IMR-90 (cell line): ENCODE measurements around the gene GRM8. TPM values are rescaled to one million over a fixed set of nuclear protein-coding genes. Genes with fewer than 3 reads are reported as not detected.

Source experiments
- ATAC-seq: fragments of 200-7000 bp; cut with Tn5 transposase; 2 replicates; pipeline ENCODE4 v1.9.1; 2020; ENCODE audit warnings: low read depth, mild to moderate bottlenecking, moderate library complexity
- BruUV-seq: library from RNA; stranded (reverse); fragments of 400-500 nt; replicated peaks from 2 replicates; lab custom pipeline; 2021; lab: Mats Ljungman, UMichigan
- CTCF ChIA-PET: fragments of 300-600 bp; formaldehyde crosslinking; extraction: SDS; loops from one replicate; lab custom pipeline; 2021; ENCODE audit warnings: antibody characterized with exemption; lab: Yijun Ruan, JAX
- POLR2A ChIA-PET: fragments of 300-600 bp; sonication (Branson Sonifier 250); formaldehyde crosslinking; loops from one replicate; lab custom pipeline; 2022; ENCODE audit warnings: antibody characterized with exemption; ENCODE audit not compliant: unreplicated experiment; lab: Charles Lee
- DNase-seq: peaks from one replicate; pipeline ENCODE4 v3.0.0; 2013
- H2AFZ ChIP-seq: replicated peaks from 2 replicates; pipeline ENCODE3; 2013; ENCODE audit warnings: low read length, mild to moderate bottlenecking; ENCODE audit not compliant: poor library complexity
- H2AK5ac ChIP-seq: 2 replicates; pipeline ENCODE4 v1.6.1; 2013; ENCODE audit warnings: low read depth, low read length, inconsistent platforms
- H2AK9ac ChIP-seq: replicated peaks from 2 replicates; pipeline ENCODE3; 2013; ENCODE audit warnings: mild to moderate bottlenecking, low read depth, low read length, moderate library complexity; ENCODE audit not compliant: poor library complexity
- H2BK120ac ChIP-seq: 2 replicates; pipeline ENCODE4 v1.6.1; 2013; ENCODE audit warnings: low read depth, low read length, inconsistent platforms
- H2BK15ac ChIP-seq: 3 replicates; pipeline ENCODE4 v1.6.1; 2013; ENCODE audit warnings: low read depth, low read length, inconsistent platforms
- H2BK20ac ChIP-seq: 2 replicates; pipeline ENCODE4 v1.6.1; 2013; ENCODE audit warnings: low read depth, mild to moderate bottlenecking, inconsistent platforms, low read length, moderate library complexity
- H2BK5ac ChIP-seq: 2 replicates; pipeline ENCODE4 v1.6.1; 2013; ENCODE audit warnings: mild to moderate bottlenecking, low read depth, low read length, inconsistent platforms; ENCODE audit not compliant: poor library complexity, severe bottlenecking
- H3K14ac ChIP-seq: replicated peaks from 2 replicates; pipeline ENCODE4 v1.6.1; 2013; ENCODE audit warnings: low read depth, low read length, inconsistent platforms
- H3K18ac ChIP-seq: 2 replicates; pipeline ENCODE4 v1.6.1; 2013; ENCODE audit warnings: low read depth, low read length, control low read depth
- H3K23ac ChIP-seq: 2 replicates; pipeline ENCODE4 v1.6.1; 2013; ENCODE audit warnings: low read depth, low read length, inconsistent platforms
- H3K27ac ChIP-seq: 2 replicates; pipeline ENCODE4 v1.5.1; 2013; ENCODE audit warnings: mild to moderate bottlenecking, control low read depth, low read length; ENCODE audit not compliant: insufficient read depth
- H3K27me3 ChIP-seq: 2 replicates; pipeline ENCODE4 v1.6.1; 2013; ENCODE audit warnings: low read length; ENCODE audit not compliant: control insufficient read depth, insufficient read depth
- H3K36me3 ChIP-seq: 2 replicates; pipeline ENCODE4 v1.6.1; 2013; ENCODE audit warnings: low read length, mixed read lengths; ENCODE audit not compliant: control insufficient read depth, insufficient read depth
- H3K4ac ChIP-seq: 2 replicates; pipeline ENCODE4 v1.6.1; 2013; ENCODE audit warnings: low read depth, low read length, inconsistent platforms
- H3K4me1 ChIP-seq: 2 replicates; pipeline ENCODE4 v1.6.1; 2013; ENCODE audit warnings: low read length, mixed read lengths; ENCODE audit not compliant: control insufficient read depth, insufficient read depth
- H3K4me2 ChIP-seq: 2 replicates; pipeline ENCODE4 v1.6.1; 2013; ENCODE audit warnings: low read depth, mild to moderate bottlenecking, control low read depth, low read length, moderate library complexity
- H3K4me3 ChIP-seq: 2 replicates; pipeline ENCODE4 v1.5.1; 2013; ENCODE audit warnings: low read depth, mild to moderate bottlenecking, control low read depth, low read length, moderate library complexity; ENCODE audit not compliant: insufficient read depth
- H3K56ac ChIP-seq: 2 replicates; pipeline ENCODE4 v1.6.1; 2013; ENCODE audit warnings: low read length, inconsistent platforms; ENCODE audit not compliant: insufficient read depth; ENCODE audit errors: extremely low read depth
- H3K79me1 ChIP-seq, 2 experiments: 2 replicates each; pipeline ENCODE4 v1.6.1; 2013; ENCODE audit warnings: low read length in 2 of 2, inconsistent platforms in 1 of 2, low read depth in 1 of 2
- H3K9ac ChIP-seq: 2 replicates; pipeline ENCODE4 v1.6.1; 2013; ENCODE audit warnings: low read depth, low read length, control low read depth
- H3K9me1 ChIP-seq: 2 replicates; pipeline ENCODE4 v1.6.1; 2013; ENCODE audit warnings: low read length, inconsistent platforms; ENCODE audit not compliant: insufficient read depth
- H3K9me3 ChIP-seq: 2 replicates; pipeline ENCODE4 v1.6.1; 2013; ENCODE audit warnings: low read length; ENCODE audit not compliant: control insufficient read depth, insufficient read depth
- H4K20me1 ChIP-seq: 2 replicates; pipeline ENCODE4 v1.6.1; 2013; ENCODE audit warnings: low read length, inconsistent platforms; ENCODE audit not compliant: insufficient read depth
- H4K5ac ChIP-seq: 2 replicates; pipeline ENCODE4 v1.6.1; 2013; ENCODE audit warnings: mild to moderate bottlenecking, low read depth, low read length, control low read depth
- H4K8ac ChIP-seq, 2 experiments: 2 replicates each; pipeline ENCODE4 v1.6.1; 2013; ENCODE audit warnings: low read depth in 2 of 2, low read length in 2 of 2, control low read depth in 1 of 2, inconsistent platforms in 1 of 2
- H4K91ac ChIP-seq: 2 replicates; pipeline ENCODE4 v1.6.1; 2013; ENCODE audit warnings: low read depth, low read length, inconsistent platforms; ENCODE audit not compliant: insufficient read depth
- BHLHE40 ChIP-seq: fragments of 150-350 bp; IDR thresholded peaks from 2 replicates; pipeline ENCODE4 v1.6.1; 2016; ENCODE audit warnings: mild to moderate bottlenecking, low read depth, low read length
- CEBPB ChIP-seq: IDR thresholded peaks from 2 replicates; pipeline ENCODE4 v1.6.1; 2012; ENCODE audit warnings: low read depth, low read length, improper control_type of control experiment
- CHD1 ChIP-seq: IDR thresholded peaks from 2 replicates; pipeline ENCODE4 v1.6.1; 2012; ENCODE audit warnings: low read depth, low read length, improper control_type of control experiment
- ELK1 ChIP-seq: fragments of 150-350 bp; IDR thresholded peaks from 2 replicates; pipeline ENCODE4 v1.6.1; 2016; ENCODE audit warnings: low read depth, mild to moderate bottlenecking, low read length, moderate library complexity, borderline replicate concordance
- FOS ChIP-seq: fragments of 150-350 bp; IDR thresholded peaks from 2 replicates; pipeline ENCODE4 v1.6.1; 2016; ENCODE audit warnings: low read depth, low read length
- MAFK ChIP-seq: IDR thresholded peaks from 2 replicates; pipeline ENCODE4 v1.6.1; 2012; ENCODE audit warnings: low read depth, low read length, improper control_type of control experiment
- MAZ ChIP-seq: IDR thresholded peaks from 2 replicates; pipeline ENCODE4 v1.6.1; 2012; ENCODE audit warnings: low read depth, mild to moderate bottlenecking, low read length, improper control_type of control experiment, moderate library complexity, borderline replicate concordance
- MXI1 ChIP-seq: IDR thresholded peaks from 2 replicates; pipeline ENCODE4 v1.6.1; 2012; ENCODE audit warnings: low read depth, mild to moderate bottlenecking, low read length, moderate library complexity, borderline replicate concordance
- NFE2L2 ChIP-seq: fragments of 150-350 bp; IDR thresholded peaks from 2 replicates; pipeline ENCODE4 v1.6.1; 2016; ENCODE audit warnings: low read depth, mild to moderate bottlenecking, low read length
- POLR2A ChIP-seq: IDR thresholded peaks from 2 replicates; pipeline ENCODE4 v1.6.1; 2012; ENCODE audit warnings: mild to moderate bottlenecking, low read depth, low read length
- RAD21 ChIP-seq: IDR thresholded peaks from 2 replicates; pipeline ENCODE4 v1.6.1; 2012; ENCODE audit warnings: low read length, improper control_type of control experiment
- RCOR1 ChIP-seq: IDR thresholded peaks from 2 replicates; pipeline ENCODE4 v1.6.1; 2012; ENCODE audit warnings: mild to moderate bottlenecking, low read length, improper control_type of control experiment; ENCODE audit not compliant: insufficient replicate concordance
- RFX5 ChIP-seq: IDR thresholded peaks from 2 replicates; pipeline ENCODE4 v1.8.0; 2012; ENCODE audit warnings: low read depth, mild to moderate bottlenecking, low read length, moderate library complexity
- SMC3 ChIP-seq: fragments of 150-350 bp; IDR thresholded peaks from 2 replicates; pipeline ENCODE4 v1.6.1; 2016; ENCODE audit warnings: low read depth, mild to moderate bottlenecking, antibody characterized with exemption, low read length, moderate library complexity
- WGBS, 2 experiments: methylation state at CpG; one replicate each; pipeline versions ENCODE4 v1.1.5 to v1.1.7; 2013; ENCODE audit warnings: missing lambda C conversion rate in 2 of 2; ENCODE audit not compliant: insufficient read length in 1 of 2; ENCODE audit errors: extremely low coverage in 2 of 2; 5-methylcytosine and 5-hydroxymethylcytosine counted together
- dilution Hi-C: fragments of 300-500 bp; cut with HindIII; formaldehyde crosslinking; loops from one replicate; pipeline ENCODE4 v1.14.3; 2018; ENCODE audit warnings: low sequenced_read_pairs; ENCODE audit not compliant: unreplicated experiment
- in situ Hi-C: fragments of 300-500 bp; cut with MboI; formaldehyde crosslinking; loops from 3 replicates; pipeline ENCODE4 v1.14.3; 2019; ENCODE audit warnings: low sequenced_read_pairs, inconsistent platforms, mixed read lengths
- intact Hi-C: fragments of 100-400 bp; cut with micrococcal nuclease; formaldehyde crosslinking; loops from 2 replicates; pipeline ENCODE4 v1.10.0; 2022
- polyA plus RNA-seq, 3 experiments: library from polyadenylated mRNA; depleted of rRNA; stranded (reverse); fragments of >200 nt; gene quantifications; 2 replicates each; pipeline ENCODE4 v1.2.3, GENCODE V29; 2012; ENCODE audit warnings: low replicate concordance in 1 of 3
- total RNA-seq: library from RNA; depleted of rRNA; stranded (reverse); fragments of >200 nt; gene quantifications from 2 replicates; pipeline ENCODE4 v1.2.3, GENCODE V29; 2012
- TF ChIP-seq, protein P1 (sequence below): fragments of 150-350 bp; IDR thresholded peaks from 2 replicates; pipeline ENCODE4 v1.6.1; 2017; ENCODE audit warnings: mild to moderate bottlenecking, antibody characterized with exemption, low read length, low read depth
- TF ChIP-seq, protein P2 (sequence below): conservative IDR thresholded peaks from 2 replicates; pipeline ENCODE4 v1.5.1; 2012; ENCODE audit warnings: mild to moderate bottlenecking, low read depth, low read length, improper control_type of control experiment

The GRM8 gene
- total and polyA plus RNA-seq, 2 of the 4 experiments (the other 2 are of a cell fraction), result not detected

- Histone ChIP-seq H3K56ac (no peak overlapping the region), H2AK5ac (no peak overlapping the region), H3K4me3 (no peak overlapping the region), H3K14ac (no peak overlapping the region), H2BK20ac (no peak overlapping the region), H3K36me3 (no peaks in the 10 kb centered on the region), H3K9me1 (no peaks in the 10 kb centered on the region), H3K79me1 (no peaks in the 10 kb centered on the region), H2BK5ac (no peak overlapping the region), H2AK9ac (no peak overlapping the region), H2BK15ac (no peak overlapping the region), H3K9me3 (0 out of 2 replicates have a peak, but pooled peaks cover 3% of the 10 kb centered on the region), H2AFZ (no peak overlapping the region), H3K27me3 (no peaks in the 10 kb centered on the region), H3K27ac (no peak overlapping the region), H3K18ac (no peak overlapping the region), H4K8ac (no peak overlapping the region), H3K4me1 (no peaks in the 10 kb centered on the region), H4K5ac (no peak overlapping the region), H4K91ac (no peak overlapping the region), H3K23ac (no peak overlapping the region), H3K4ac (no peak overlapping the region), H3K4me2 (no peak overlapping the region), H3K9ac (no peak overlapping the region), H2BK120ac (no peak overlapping the region), H4K20me1 (no peaks in the 10 kb centered on the region)
- TF ChIP-seq MAZ, result no peak
- TF ChIP-seq, protein P1, sequence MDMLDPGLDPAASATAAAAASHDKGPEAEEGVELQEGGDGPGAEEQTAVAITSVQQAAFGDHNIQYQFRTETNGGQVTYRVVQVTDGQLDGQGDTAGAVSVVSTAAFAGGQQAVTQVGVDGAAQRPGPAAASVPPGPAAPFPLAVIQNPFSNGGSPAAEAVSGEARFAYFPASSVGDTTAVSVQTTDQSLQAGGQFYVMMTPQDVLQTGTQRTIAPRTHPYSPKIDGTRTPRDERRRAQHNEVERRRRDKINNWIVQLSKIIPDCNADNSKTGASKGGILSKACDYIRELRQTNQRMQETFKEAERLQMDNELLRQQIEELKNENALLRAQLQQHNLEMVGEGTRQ, result no peak
- no peak for TF ChIP-seq CEBPB
- no peak for TF ChIP-seq POLR2A
- no peak for TF ChIP-seq RCOR1
- no peak for TF ChIP-seq RFX5
- no peak for TF ChIP-seq NFE2L2
- TF ChIP-seq, protein P2, sequence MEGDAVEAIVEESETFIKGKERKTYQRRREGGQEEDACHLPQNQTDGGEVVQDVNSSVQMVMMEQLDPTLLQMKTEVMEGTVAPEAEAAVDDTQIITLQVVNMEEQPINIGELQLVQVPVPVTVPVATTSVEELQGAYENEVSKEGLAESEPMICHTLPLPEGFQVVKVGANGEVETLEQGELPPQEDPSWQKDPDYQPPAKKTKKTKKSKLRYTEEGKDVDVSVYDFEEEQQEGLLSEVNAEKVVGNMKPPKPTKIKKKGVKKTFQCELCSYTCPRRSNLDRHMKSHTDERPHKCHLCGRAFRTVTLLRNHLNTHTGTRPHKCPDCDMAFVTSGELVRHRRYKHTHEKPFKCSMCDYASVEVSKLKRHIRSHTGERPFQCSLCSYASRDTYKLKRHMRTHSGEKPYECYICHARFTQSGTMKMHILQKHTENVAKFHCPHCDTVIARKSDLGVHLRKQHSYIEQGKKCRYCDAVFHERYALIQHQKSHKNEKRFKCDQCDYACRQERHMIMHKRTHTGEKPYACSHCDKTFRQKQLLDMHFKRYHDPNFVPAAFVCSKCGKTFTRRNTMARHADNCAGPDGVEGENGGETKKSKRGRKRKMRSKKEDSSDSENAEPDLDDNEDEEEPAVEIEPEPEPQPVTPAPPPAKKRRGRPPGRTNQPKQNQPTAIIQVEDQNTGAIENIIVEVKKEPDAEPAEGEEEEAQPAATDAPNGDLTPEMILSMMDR, result no peak
- no peak for TF ChIP-seq ELK1
- no peak for TF ChIP-seq RAD21
- TF ChIP-seq CHD1, result no peak
- no peak for TF ChIP-seq SMC3
- no peak for TF ChIP-seq FOS
- no peak for TF ChIP-seq MXI1
- TF ChIP-seq BHLHE40, result no peak
- TF ChIP-seq MAFK, result no peak
- POLR2A ChIA-PET, result no interaction called here
- intact Hi-C loops, result no loop called here
- no TSS peak for BruUV-seq
- DNase-seq (no peak), ATAC-seq (no peak)
- dilution Hi-C loops, result no loop called here
- WGBS, 2 experiments, result 60% methylated on average over 3 of the region's 6 CpGs; no CpG with 5 or more reads in 1 of the 2 experiments
- CTCF ChIA-PET, result no interaction called here
- in situ Hi-C loops, result no loop called here
Observed at GRCh38 chr7:126656165-126656564, 596.6 kb downstream of the GRM8 start.
